ENCODE measurements around the gene DSP. TPM values are rescaled to one million over a fixed set of nuclear protein-coding genes. Genes with fewer than 3 reads are reported as not detected.

DSP gene
- total RNA-seq, 1 experiment from 2014 or later: 104 TPM

GRCh38 chr6:7513529-7513928 lies 27.9 kb upstream of the DSP start:
- Histone ChIP-seq H3K4me2 (ENCODE audit: low read length) (no peak overlapping the region), H3K9ac (ENCODE audit: low read length) (no peak overlapping the region), H3K4me1 (ENCODE audit: control insufficient read depth in 1 of 2, insufficient read depth in 2 of 2, low read length in 2 of 2) (no peaks in the 10 kb centered on the region), H3K9me2 (ENCODE audit: insufficient read depth) (no peaks in the 10 kb centered on the region), H3K36me3 (ENCODE audit: control insufficient read depth in 1 of 2, insufficient read depth in 2 of 2, low read length in 2 of 2) (no peaks in the 10 kb centered on the region), H3K79me2 (ENCODE audit: insufficient read depth, low read length) (no peaks in the 10 kb centered on the region), H2AFZ (ENCODE audit: low read depth, low read length, poor library complexity, severe bottlenecking) (no peak overlapping the region), H3K4me3 (replicated peaks in 1 of 2; ENCODE audit: low read depth in 1 of 2, low read length in 2 of 2) (no peak overlapping the region), H3K27ac (ENCODE audit: low read depth, low read length) (no peak overlapping the region), H3K9me3 (ENCODE audit: control insufficient read depth in 1 of 2, insufficient read depth in 1 of 2, low read depth in 1 of 2, low read length in 2 of 2) (no peaks in the 10 kb centered on the region), H3K27me3 (ENCODE audit: insufficient read depth, low read length) (no peaks in the 10 kb centered on the region), H4K20me1 (ENCODE audit: insufficient read depth) (no peaks in the 10 kb centered on the region)
- no TSS peak for BruUV-seq (replicated peaks)
- ChIA-PET CTCF (no interaction called here), POLR2A (no interaction called here), RAD21 (ENCODE audit: low non-redundant PET in 1 of 2, low total read pairs in 2 of 2, uncharacterized antibody in 2 of 2, unreplicated experiment in 2 of 2) (no interaction called here)
- TF ChIP-seq JUND (IDR thresholded peaks at IDR 0.05) (no peak), CBX3 (IDR thresholded peaks at IDR 0.05; ENCODE audit: low read depth) (no peak), FOSL1 (IDR thresholded peaks at IDR 0.05; ENCODE audit: low read depth) (no peak), SIN3A (IDR thresholded peaks at IDR 0.05; ENCODE audit: low read depth) (no peak), SRF (IDR thresholded peaks at IDR 0.05; ENCODE audit: low read depth) (no peak), ELF1 (IDR thresholded peaks at IDR 0.05; ENCODE audit: borderline replicate concordance, low read depth) (no peak), ATF3 (IDR thresholded peaks at IDR 0.05) (no peak), SP1 (IDR thresholded peaks at IDR 0.05; ENCODE audit: low read depth) (no peak), CTCF (IDR thresholded peaks at IDR 0.05 in 2 of 3, conservative IDR thresholded peaks at IDR 0.05 in 1 of 3; ENCODE audit: borderline replicate concordance in 1 of 3, insufficient read depth in 1 of 3, low read depth in 2 of 3, low read length in 2 of 3) (no peak), MAX (IDR thresholded peaks at IDR 0.05) (no peak), ZFX (IDR thresholded peaks at IDR 0.05) (no peak), ZNF274 (IDR thresholded peaks at IDR 0.05; ENCODE audit: low read depth, low read length) (no peak), RAD21 (IDR thresholded peaks at IDR 0.05; ENCODE audit: low read depth) (no peak), EZH2 (IDR thresholded peaks at IDR 0.05) (no peak), REST (IDR thresholded peaks at IDR 0.05; ENCODE audit: low read depth) (no peak), EGR1 (IDR thresholded peaks at IDR 0.05; ENCODE audit: low read depth) (no peak), POLR2AphosphoS5 (IDR thresholded peaks at IDR 0.05; ENCODE audit: low read depth, low read length) (no peak)
- ATAC-seq: no peak
- intact Hi-C loops (cut with micrococcal nuclease): no loop called here
- DNase-seq (ENCODE audit: low read depth, low spot score): no peak

Measured in HCT116 (cell line).